Trophoblast cell (in vitro differentiated cells and primary cell): ENCODE results near the gene CAMSAP1.

ENCODE experiments used
- DNase-seq, 2 donors: peaks; one replicate each; pipeline ENCODE4 v3.0.0-alpha.2; 2016
- H2AFZ ChIP-seq: 2 replicates; pipeline ENCODE4 v1.6.1; 2013; ENCODE audit warnings: low read length, moderate library complexity, mild to moderate bottlenecking; ENCODE audit not compliant: insufficient read depth, poor library complexity
- H2AK5ac ChIP-seq: 2 replicates; pipeline ENCODE4 v1.6.1; 2013; ENCODE audit warnings: mild to moderate bottlenecking, low read length
- H2BK120ac ChIP-seq: 2 replicates; pipeline ENCODE4 v1.6.1; 2013; ENCODE audit warnings: low read length, mild to moderate bottlenecking, moderate library complexity; ENCODE audit not compliant: insufficient read depth, poor library complexity
- H2BK12ac ChIP-seq: 2 replicates; pipeline ENCODE4 v1.6.1; 2013; ENCODE audit warnings: mild to moderate bottlenecking, low read length, moderate library complexity
- H2BK5ac ChIP-seq: 2 replicates; pipeline ENCODE4 v1.6.1; 2013; ENCODE audit warnings: low read length, low read depth, moderate library complexity, mild to moderate bottlenecking; ENCODE audit not compliant: poor library complexity
- H3K14ac ChIP-seq: 2 replicates; pipeline ENCODE4 v1.6.1; 2013; ENCODE audit warnings: mild to moderate bottlenecking, low read length
- H3K18ac ChIP-seq: 2 replicates; pipeline ENCODE4 v1.6.1; 2013; ENCODE audit warnings: mild to moderate bottlenecking, low read length
- H3K23ac ChIP-seq: 2 replicates; pipeline ENCODE4 v1.6.1; 2013; ENCODE audit warnings: low read length
- H3K27ac ChIP-seq: 2 replicates; pipeline ENCODE4 v1.5.1; 2013; ENCODE audit warnings: low read depth, mild to moderate bottlenecking, inconsistent platforms, low read length, moderate library complexity
- H3K27me3 ChIP-seq: 2 replicates; pipeline ENCODE4 v1.6.1; 2013; ENCODE audit warnings: inconsistent platforms, mild to moderate bottlenecking, low read length, moderate library complexity; ENCODE audit not compliant: insufficient read depth
- H3K36me3 ChIP-seq, 2 experiments: 1 replicate in 1 of 2; 2 replicates in 1 of 2; pipeline ENCODE4 v1.6.1; 2013; ENCODE audit warnings: low read length in 2 of 2, mild to moderate bottlenecking in 2 of 2, moderate library complexity in 1 of 2; ENCODE audit not compliant: insufficient read depth in 2 of 2, control insufficient read depth in 1 of 2
- H3K4ac ChIP-seq: 2 replicates; pipeline ENCODE4 v1.6.1; 2013; ENCODE audit warnings: low read depth, mild to moderate bottlenecking, low read length, moderate library complexity
- H3K4me1 ChIP-seq, 2 experiments: 1 replicate in 1 of 2; 2 replicates in 1 of 2; pipeline ENCODE4 v1.6.1; 2013; ENCODE audit warnings: low read length in 2 of 2, mild to moderate bottlenecking in 2 of 2, moderate library complexity in 1 of 2; ENCODE audit not compliant: insufficient read depth in 2 of 2, control insufficient read depth in 1 of 2
- H3K4me2 ChIP-seq: 2 replicates; pipeline ENCODE4 v1.6.1; 2013; ENCODE audit warnings: inconsistent platforms, mild to moderate bottlenecking, low read length, moderate library complexity
- H3K4me3 ChIP-seq: 2 replicates; pipeline ENCODE4 v1.5.1; 2013; ENCODE audit warnings: mild to moderate bottlenecking, low read depth, low read length, inconsistent platforms
- H3K79me1 ChIP-seq: one replicate; pipeline ENCODE4 v1.6.1; 2013; ENCODE audit warnings: low read length
- H3K79me2 ChIP-seq: 2 replicates; pipeline ENCODE4 v1.6.1; 2013; ENCODE audit warnings: low read length, mild to moderate bottlenecking; ENCODE audit not compliant: control insufficient read depth, insufficient read depth, poor library complexity
- H3K9ac ChIP-seq: 2 replicates; pipeline ENCODE4 v1.6.1; 2013; ENCODE audit warnings: mild to moderate bottlenecking, low read length
- H3K9me3 ChIP-seq: 2 replicates; pipeline ENCODE4 v1.6.1; 2013; ENCODE audit warnings: low read depth, mild to moderate bottlenecking, control low read depth, inconsistent platforms, low read length; ENCODE audit not compliant: insufficient read depth
- H4K12ac ChIP-seq: 2 replicates; pipeline ENCODE4 v1.6.1; 2013; ENCODE audit warnings: low read depth, mild to moderate bottlenecking, low read length, moderate library complexity
- H4K8ac ChIP-seq: 2 replicates; pipeline ENCODE4 v1.6.1; 2013; ENCODE audit warnings: low read depth, mild to moderate bottlenecking, low read length, moderate library complexity
- H4K91ac ChIP-seq: one replicate; pipeline ENCODE4 v1.6.1; 2013; ENCODE audit warnings: low read depth, mild to moderate bottlenecking, low read length, moderate library complexity
- WGBS: extraction: QIAGEN DNeasy Blood & Tissue Kit; methylation state at CpG from one replicate; pipeline ENCODE4 v1.1.7; 2013; ENCODE audit warnings: missing lambda C conversion rate; ENCODE audit not compliant: insufficient read length, insufficient coverage; ENCODE audit errors: extremely low coverage; 5-methylcytosine and 5-hydroxymethylcytosine counted together

CAMSAP1 gene

GRCh38 chr9:135898634-135899407 is 8.5 kb downstream of the CAMSAP1 start:
- Histone ChIP-seq H3K27me3 (no peaks in the 10 kb centered on the region), H2AFZ (no peak overlapping the region), H3K9me3 (peaks cover 3% of the 10 kb centered on the region), H3K18ac (no peak overlapping the region), H3K14ac (no peak overlapping the region), H3K9ac (no peak overlapping the region), H3K36me3 (peaks cover 0 to 6% of the 10 kb centered on the region in 2 experiments), H4K8ac (no peak overlapping the region), H3K4me3 (no peak overlapping the region), H4K12ac (no peak overlapping the region), H2AK5ac (no peak overlapping the region), H2BK5ac (no peak overlapping the region), H3K27ac (no peak overlapping the region), H3K4me1 (peaks cover 0 to 7% of the 10 kb centered on the region in 2 experiments), H4K91ac (no peak overlapping the region), H3K23ac (no peak overlapping the region), H3K4me2 (no peak overlapping the region), H2BK120ac (no peak overlapping the region), H2BK12ac (no peak overlapping the region), H3K4ac (peak overlapping the region; percentile 16), H3K79me2 (peaks cover 13% of the 10 kb centered on the region), H3K79me1 (no peaks in the 10 kb centered on the region)
- DNase-seq, result no peak
- no CpG with 5 or more reads among the region's 11 CpGs for WGBS

GRCh38 chr9:135896626-135897025 is 10.7 kb downstream of the CAMSAP1 start:
- Histone ChIP-seq H3K36me3 (peaks cover 0 to 3% of the 10 kb centered on the region in 2 experiments), H4K8ac (no peak overlapping the region), H2AK5ac (no peak overlapping the region), H3K4ac (peak overlapping the region; percentile 76), H3K9me3 (peaks cover 3% of the 10 kb centered on the region), H3K4me2 (no peak overlapping the region), H3K79me2 (peaks cover 4% of the 10 kb centered on the region), H2BK5ac (no peak overlapping the region), H3K4me3 (no peak overlapping the region), H2AFZ (no peak overlapping the region), H3K79me1 (no peaks in the 10 kb centered on the region), H2BK12ac (no peak overlapping the region), H3K27me3 (no peaks in the 10 kb centered on the region), H3K14ac (no peak overlapping the region), H3K27ac (no peak overlapping the region), H3K18ac (no peak overlapping the region), H3K9ac (no peak overlapping the region), H2BK120ac (no peak overlapping the region), H3K23ac (no peak overlapping the region), H3K4me1 (peaks cover 0 to 6% of the 10 kb centered on the region in 2 experiments), H4K12ac (no peak overlapping the region), H4K91ac (no peak overlapping the region)
- WGBS, result no CpG with 5 or more reads among the region's 2 CpGs
- DNase-seq, result no peak

- Histone ChIP-seq H3K4me2 (no peak overlapping the region), H3K23ac (no peak overlapping the region), H3K4me3 (no peak overlapping the region), H4K12ac (no peak overlapping the region), H3K79me2 (peaks cover 5% of the 10 kb centered on the region), H3K9me3 (peaks cover 3% of the 10 kb centered on the region), H2BK120ac (no peak overlapping the region), H4K8ac (no peak overlapping the region), H2BK12ac (no peak overlapping the region), H3K9ac (no peak overlapping the region), H2AFZ (no peak overlapping the region), H3K14ac (no peak overlapping the region), H2BK5ac (no peak overlapping the region), H3K36me3 (peaks cover 0 to 3% of the 10 kb centered on the region in 2 experiments), H3K18ac (no peak overlapping the region), H3K27me3 (no peaks in the 10 kb centered on the region), H3K4me1 (peaks cover 2 to 8% of the 10 kb centered on the region in 2 experiments), H4K91ac (no peak overlapping the region), H3K79me1 (no peaks in the 10 kb centered on the region), H3K4ac (no peak overlapping the region), H3K27ac (no peak overlapping the region), H2AK5ac (no peak overlapping the region)
- WGBS, result no CpG with 5 or more reads among the region's 3 CpGs
- no peak for DNase-seq
Measured at GRCh38 chr9:135896205-135896604, 11.1 kb downstream of the CAMSAP1 start.

GRCh38 chr9:135895202-135895848 is 12.0 kb downstream of the CAMSAP1 start:
- H3K4me2 ChIP-seq, result no peak overlapping the region
- H3K4ac ChIP-seq, result no peak overlapping the region
- H4K8ac ChIP-seq, result no peak overlapping the region
- H3K27ac ChIP-seq, result no peak overlapping the region
- H2BK5ac ChIP-seq, result no peak overlapping the region
- no peak overlapping the region for H3K4me3 ChIP-seq
- no peak overlapping the region for H3K18ac ChIP-seq
- H3K27me3 ChIP-seq, result no peaks in the 10 kb centered on the region
- no peak overlapping the region for H2BK12ac ChIP-seq
- H3K79me2 ChIP-seq, result peaks cover 9% of the 10 kb centered on the region
- WGBS, result no CpG with 5 or more reads among the region's 4 CpGs
- no peak overlapping the region for H3K14ac ChIP-seq
- peaks cover 11 to 17% of the 10 kb centered on the region in 2 experiments for H3K4me1 ChIP-seq
- H3K79me1 ChIP-seq, result no peaks in the 10 kb centered on the region
- H3K9ac ChIP-seq, result no peak overlapping the region
- H4K12ac ChIP-seq, result no peak overlapping the region
- peak in 1 of 2 donors; percentile 63 for DNase-seq
- no peak overlapping the region for H3K23ac ChIP-seq
- peaks cover 0 to 3% of the 10 kb centered on the region in 2 experiments for H3K36me3 ChIP-seq
- no peak overlapping the region for H4K91ac ChIP-seq
- no peak overlapping the region for H2AFZ ChIP-seq
- H2BK120ac ChIP-seq, result no peak overlapping the region
- H3K9me3 ChIP-seq, result peaks cover 3% of the 10 kb centered on the region
- H2AK5ac ChIP-seq, result no peak overlapping the region
